ENCODE data around the gene USH2A.

DNA sequence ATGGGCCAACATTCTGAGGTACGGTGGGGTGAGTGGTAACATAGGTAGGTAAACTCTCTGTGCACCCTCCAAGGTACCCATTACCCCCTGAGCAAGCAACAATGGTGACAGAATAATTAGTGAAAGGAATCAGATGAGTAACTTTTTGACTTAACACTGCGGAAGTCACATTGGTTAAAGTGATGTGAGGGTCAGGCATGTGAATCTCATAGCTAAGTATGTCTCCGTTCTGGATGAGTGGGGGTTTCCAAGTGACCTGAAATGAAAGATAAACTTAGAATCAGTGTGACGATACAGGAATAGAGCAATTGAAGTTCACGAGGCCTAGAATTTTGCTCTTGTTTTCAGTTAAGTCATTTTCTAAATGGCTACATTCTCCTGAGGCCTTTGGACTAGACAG is 544.4 kb downstream of the USH2A start:
- no peak for TF ChIP-seq POLR2A (IDR thresholded peaks at IDR 0.05; ENCODE audit: low read depth, low read length)
- TF ChIP-seq TAF1 (IDR thresholded peaks at IDR 0.05; ENCODE audit: borderline replicate concordance, low read depth, low read length): no peak
